NCI-H226 (cell line): ENCODE measurements around the gene UBQLNL.

Experiments
- DNase-seq: peaks from one replicate; pipeline ENCODE4 v3.0.0-alpha.2; 2015

The UBQLNL gene

GRCh38 chr11:5507177-5507932 lies 9.1 kb downstream of the UBQLNL start:
- DNase-seq = no peak

GRCh38 chr11:5505363-5506048 lies 11.0 kb downstream of the UBQLNL start:
- no peak for DNase-seq

GRCh38 chr11:5504403-5504921 lies 12.0 kb downstream of the UBQLNL start:
- no peak for DNase-seq

GRCh38 chr11:5500393-5500801 lies 16.1 kb downstream of the UBQLNL start:
- no peak for DNase-seq

- no peak for DNase-seq
These were observed 16.8 kb downstream of the UBQLNL start for GRCh38 chr11:5499671-5500070.

GRCh38 chr11:5489576-5490357 lies 26.7 kb downstream of the UBQLNL start:
- DNase-seq = peak; percentile 18

GRCh38 chr11:5488798-5489399 lies 27.6 kb downstream of the UBQLNL start:
- DNase-seq = no peak

GRCh38 chr11:5488385-5488784 lies 28.1 kb downstream of the UBQLNL start, which contains the start of gene OR52D1:
Gene OR52D1 (plus strand): TSS chr11:5488685. CDS start chr11:5488707, 22 bp downstream.
- DNase-seq = no peak

GRCh38 chr11:5486421-5486820 lies 30.1 kb downstream of the UBQLNL start:
- peak; percentile 22 for DNase-seq

GRCh38 chr11:5486003-5486402 lies 30.5 kb downstream of the UBQLNL start:
- no peak for DNase-seq

GRCh38 chr11:5476186-5476819 lies 40.2 kb downstream of the UBQLNL start:
- DNase-seq = peak; percentile 3

GRCh38 chr11:5473921-5474320 lies 42.6 kb downstream of the UBQLNL start:
- DNase-seq = no peak

- DNase-seq = no peak
These were observed 49.0 kb downstream of the UBQLNL start for GRCh38 chr11:5467527-5467926.
